NCI-H69 (cell line): Measurements from ENCODE around the gene IGSF8.

Experiments
- DNase-seq: peaks from one replicate; lab custom pipeline; 2025; lab: John Stamatoyannopoulos, UW

The IGSF8 gene, protein sequence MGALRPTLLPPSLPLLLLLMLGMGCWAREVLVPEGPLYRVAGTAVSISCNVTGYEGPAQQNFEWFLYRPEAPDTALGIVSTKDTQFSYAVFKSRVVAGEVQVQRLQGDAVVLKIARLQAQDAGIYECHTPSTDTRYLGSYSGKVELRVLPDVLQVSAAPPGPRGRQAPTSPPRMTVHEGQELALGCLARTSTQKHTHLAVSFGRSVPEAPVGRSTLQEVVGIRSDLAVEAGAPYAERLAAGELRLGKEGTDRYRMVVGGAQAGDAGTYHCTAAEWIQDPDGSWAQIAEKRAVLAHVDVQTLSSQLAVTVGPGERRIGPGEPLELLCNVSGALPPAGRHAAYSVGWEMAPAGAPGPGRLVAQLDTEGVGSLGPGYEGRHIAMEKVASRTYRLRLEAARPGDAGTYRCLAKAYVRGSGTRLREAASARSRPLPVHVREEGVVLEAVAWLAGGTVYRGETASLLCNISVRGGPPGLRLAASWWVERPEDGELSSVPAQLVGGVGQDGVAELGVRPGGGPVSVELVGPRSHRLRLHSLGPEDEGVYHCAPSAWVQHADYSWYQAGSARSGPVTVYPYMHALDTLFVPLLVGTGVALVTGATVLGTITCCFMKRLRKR

GRCh38 chr1:160097911-160098851, at the start of gene IGSF8:
Gene IGSF8 (minus strand): TSS chr1:160098619. CDS start chr1:160098472, 147 bp downstream.
- DNase-seq: peak; percentile 99

DNA sequence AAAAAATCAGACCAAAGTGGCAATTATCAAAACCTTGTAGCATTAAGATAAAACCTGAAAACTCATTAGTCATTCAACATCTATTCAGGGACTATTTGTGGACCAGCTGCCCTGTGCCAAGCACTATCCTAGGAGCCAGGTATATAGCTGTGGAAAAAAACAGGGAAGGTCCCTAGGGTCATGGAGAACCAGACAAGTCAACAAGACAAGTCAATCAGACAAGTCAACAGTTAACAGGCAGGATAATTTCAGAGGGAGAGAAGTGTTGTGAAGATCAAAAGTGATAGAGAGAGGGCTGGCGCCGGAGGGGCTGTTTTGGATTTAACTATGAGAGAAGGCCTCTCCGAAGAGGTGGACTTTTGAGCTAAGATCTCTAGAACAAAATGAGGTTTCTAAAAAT, 49.7 kb upstream of the IGSF8 start:
- DNase-seq: peak; percentile 61

DNA sequence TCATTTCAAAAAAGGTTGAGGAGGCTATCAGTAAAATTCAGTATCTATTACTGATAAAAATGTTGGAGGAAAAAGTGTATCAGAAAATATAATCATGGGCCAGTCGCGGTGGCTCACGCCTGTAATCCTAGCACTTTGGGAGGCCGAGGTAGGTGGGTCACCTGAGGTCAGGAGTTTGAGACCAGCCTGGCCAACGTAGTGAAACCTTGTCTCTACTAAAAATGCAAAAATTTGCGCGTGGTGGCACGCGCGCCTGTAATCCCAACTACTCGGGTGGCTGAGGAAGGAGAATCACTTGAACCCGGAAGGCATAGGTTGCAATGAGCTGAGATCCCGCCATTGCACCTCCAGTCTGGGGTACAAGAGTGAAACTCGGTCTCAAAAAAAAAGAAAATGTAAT, 47.7 kb upstream of the IGSF8 start:
- no peak for DNase-seq

DNA sequence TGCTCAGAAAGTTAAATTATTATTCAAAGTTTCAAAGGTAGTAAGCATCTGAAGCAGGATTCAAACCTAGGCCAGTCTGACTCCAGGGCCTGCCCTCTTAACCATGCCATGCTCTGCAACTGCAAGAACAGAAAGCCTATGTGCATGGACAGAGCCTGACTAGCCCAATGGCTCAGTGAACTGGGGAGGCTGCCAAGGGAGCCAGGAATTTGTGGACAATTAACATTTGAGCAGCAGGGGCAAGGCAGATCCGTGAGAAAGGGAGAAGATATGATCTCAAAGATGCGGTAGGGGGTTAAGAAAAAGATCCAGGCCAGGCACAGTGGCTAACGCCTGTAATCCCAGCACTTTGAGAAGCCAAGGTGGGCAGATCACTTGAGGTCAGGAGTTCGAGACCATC, 46.5 kb upstream of the IGSF8 start:
- peak; percentile 35 for DNase-seq

DNA sequence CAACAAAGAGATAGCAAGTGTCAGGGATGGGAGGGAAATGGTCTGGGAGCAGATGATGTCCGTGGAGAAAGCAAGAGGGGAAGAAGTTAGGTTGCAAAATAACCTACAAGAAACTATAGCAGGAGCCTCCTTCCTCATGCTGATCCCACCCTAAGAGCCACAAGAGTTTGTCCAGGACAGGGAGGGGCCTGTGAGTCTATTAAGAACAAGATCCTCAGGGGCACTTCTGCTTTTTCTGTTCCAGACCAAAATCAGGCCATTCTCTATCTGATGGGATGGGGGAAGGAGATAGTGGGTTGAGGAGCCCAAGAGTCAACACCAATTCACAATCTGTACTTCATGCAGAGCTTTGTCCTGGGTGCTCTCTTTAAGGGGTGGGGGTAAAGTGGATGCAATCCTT, 45.3 kb upstream of the IGSF8 start:
- no peak for DNase-seq

DNA sequence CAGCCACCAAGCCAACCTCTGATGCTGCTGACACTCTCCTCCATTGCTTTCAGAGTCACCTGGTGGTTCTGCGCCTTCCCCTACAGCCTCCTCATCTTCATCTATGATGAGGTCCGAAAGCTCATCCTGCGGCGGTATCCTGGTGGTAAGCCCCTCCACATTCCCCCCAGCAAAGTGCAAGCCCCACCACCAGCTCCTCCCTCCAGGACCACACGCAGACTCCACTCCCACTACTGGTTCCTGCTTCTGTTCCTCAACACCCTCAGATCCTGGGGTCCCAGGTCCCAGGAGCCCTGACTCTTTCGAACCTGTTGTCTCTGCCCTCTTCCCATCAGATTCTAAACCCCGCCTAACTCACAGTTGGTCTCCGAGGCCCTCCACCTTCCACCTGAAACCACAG, 41.4 kb upstream of the IGSF8 start:
- DNase-seq: no peak

DNA sequence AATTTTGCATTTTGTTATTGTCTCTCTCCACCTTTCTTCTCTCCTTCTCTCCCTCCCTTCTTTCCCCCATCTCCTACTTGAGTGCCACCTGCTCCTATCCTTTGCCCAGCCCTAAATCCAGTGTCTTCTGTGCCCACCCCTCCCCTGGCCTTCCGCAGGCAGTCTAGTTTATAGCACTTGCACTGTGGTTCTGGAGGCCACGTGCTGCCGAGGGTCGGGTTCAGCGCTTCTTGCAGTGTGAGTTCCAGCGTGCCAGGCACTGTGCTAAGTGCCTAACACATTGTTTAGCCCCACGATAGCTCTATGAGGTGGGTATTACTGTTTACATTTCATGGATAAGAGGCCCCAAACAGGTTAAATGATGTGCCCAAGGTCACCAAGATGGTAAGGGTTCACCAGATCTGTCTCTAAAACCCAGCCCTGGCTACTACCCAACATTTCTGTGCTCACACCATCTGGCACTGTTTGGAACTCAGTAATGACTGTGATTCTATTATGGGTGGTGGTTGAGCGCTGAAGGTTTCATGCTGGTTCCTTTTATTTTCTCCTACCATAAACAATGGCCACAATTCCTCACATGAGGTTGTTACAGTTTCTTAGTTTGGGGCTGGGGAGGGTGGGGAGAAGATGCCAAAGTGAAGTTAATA, 38.9 kb upstream of the IGSF8 start:
- DNase-seq: peak; percentile 96

- peak; percentile 34 for DNase-seq
Measured at GRCh38 chr1:160136926-160137200, 38.4 kb upstream of the IGSF8 start.

- DNase-seq: no peak
Measured at GRCh38 chr1:160136121-160136925, 37.9 kb upstream of the IGSF8 start.

DNA sequence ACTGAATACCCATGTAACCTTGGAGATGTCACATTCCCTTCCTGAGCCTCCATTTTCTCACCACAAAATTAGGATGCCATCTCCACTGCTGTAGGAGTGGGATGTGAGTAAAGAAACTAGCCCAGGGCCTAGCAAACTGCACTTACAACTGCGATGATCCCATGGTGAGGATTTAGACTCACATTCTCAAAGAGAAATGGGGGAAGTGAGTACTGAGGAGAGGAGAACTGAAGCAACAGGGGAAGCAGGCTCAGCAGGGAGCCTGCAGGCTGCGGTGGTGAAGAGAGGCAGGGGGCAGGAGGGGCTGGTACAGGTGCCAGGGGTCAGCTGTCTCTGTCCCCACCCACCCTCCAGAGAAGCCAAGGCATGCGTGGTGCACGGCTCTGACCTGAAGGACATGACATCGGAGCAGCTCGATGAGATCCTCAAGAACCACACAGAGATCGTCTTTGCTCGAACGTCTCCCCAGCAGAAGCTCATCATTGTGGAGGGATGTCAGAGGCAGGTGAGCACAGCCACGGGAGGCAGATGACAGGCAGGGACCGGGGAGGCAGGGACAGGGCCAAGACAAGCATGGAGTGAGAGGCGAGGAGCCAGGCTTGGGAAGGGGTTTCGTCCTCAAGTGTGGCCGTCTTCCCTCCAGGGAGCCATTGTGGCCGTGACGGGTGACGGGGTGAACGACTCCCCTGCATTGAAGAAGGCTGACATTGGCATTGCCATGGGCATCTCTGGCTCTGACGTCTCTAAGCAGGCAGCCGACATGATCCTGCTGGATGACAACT, 36.6 kb upstream of the IGSF8 start:
- DNase-seq: no peak

GRCh38 chr1:160133990-160134770, 35.8 kb upstream of the IGSF8 start:
- no peak for DNase-seq

- no peak for DNase-seq
Measured at GRCh38 chr1:160131803-160132565, 33.6 kb upstream of the IGSF8 start.

- no peak for DNase-seq
Measured at GRCh38 chr1:160130939-160131338, 32.5 kb upstream of the IGSF8 start.

- no peak for DNase-seq
Measured at GRCh38 chr1:160130486-160130885, 32.1 kb upstream of the IGSF8 start.

GRCh38 chr1:160129966-160130365, 31.5 kb upstream of the IGSF8 start:
- DNase-seq: no peak

DNA sequence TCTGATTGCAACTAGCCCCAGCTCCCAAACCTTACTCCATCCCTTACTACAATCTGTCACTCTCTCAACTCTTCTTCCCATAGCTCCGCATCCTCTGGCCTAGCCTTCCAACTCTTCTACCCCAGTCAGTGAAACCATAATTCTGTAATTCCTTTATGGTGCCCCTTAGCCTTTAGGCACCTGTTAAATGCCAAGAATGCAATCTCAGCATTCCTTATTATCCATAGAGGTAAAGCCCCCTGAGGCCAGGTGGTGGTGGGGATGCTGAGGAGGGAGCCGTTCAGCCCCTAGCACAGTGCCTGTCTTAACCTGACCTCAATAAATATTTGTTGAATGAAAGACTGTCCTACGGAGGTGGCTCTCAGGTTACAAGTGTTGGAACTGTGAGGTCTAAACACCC, 31.1 kb upstream of the IGSF8 start:
- DNase-seq: no peak

- no peak for DNase-seq
Measured at GRCh38 chr1:160129046-160129445, 30.6 kb upstream of the IGSF8 start.

DNA sequence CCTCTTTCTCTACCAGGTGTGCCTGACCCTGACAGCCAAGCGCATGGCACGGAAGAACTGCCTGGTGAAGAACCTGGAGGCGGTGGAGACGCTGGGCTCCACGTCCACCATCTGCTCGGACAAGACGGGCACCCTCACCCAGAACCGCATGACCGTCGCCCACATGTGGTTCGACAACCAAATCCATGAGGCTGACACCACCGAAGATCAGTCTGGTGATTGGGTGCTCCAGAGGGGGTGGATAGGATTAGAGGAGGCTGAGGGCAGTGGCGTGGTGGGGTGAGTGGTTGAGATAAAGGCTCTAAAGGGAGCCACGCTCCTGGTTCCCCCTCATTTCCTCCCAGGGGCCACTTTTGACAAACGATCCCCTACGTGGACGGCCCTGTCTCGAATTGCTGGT, 30.2 kb upstream of the IGSF8 start:
- no peak for DNase-seq

- no peak for DNase-seq
Measured at GRCh38 chr1:160127865-160128523, 29.6 kb upstream of the IGSF8 start.
